A549 (cell line): ENCODE measurements around the gene CHKA. TPM values are rescaled to one million over a fixed set of nuclear protein-coding genes. Genes with fewer than 3 reads are reported as not detected.

Experiments used
- ATAC-seq, 2 experiments: fragments of 200-7000 bp in 1 of 2; fragments of >200 bp in 1 of 2; cut with Nextera tagmentation in 1 of 2; cut with Tn5 transposase in 1 of 2; 3 replicates each; pipeline versions ENCODE4 v1.8.0 to v1.9.1; 2018 to 2020; ENCODE audit warnings: mild to moderate bottlenecking in 1 of 2, moderate library complexity in 1 of 2
- CTCF ChIA-PET: fragments of 300-600 bp; sonication (Branson Sonifier 250); formaldehyde crosslinking; extraction: SDS; loops from one replicate; lab custom pipeline; 2021; ENCODE audit warnings: antibody characterized with exemption, inconsistent platforms; lab: Yijun Ruan, JAX
- POLR2A ChIA-PET: fragments of 350-600 bp; formaldehyde crosslinking; extraction: SDS; loops from one replicate; lab custom pipeline; 2021; ENCODE audit warnings: antibody characterized with exemption, inconsistent platforms; lab: Yijun Ruan, JAX
- DNase-seq, 2 experiments: peaks; one replicate each; pipeline versions ENCODE4 v3.0.0 to v3.0.0-alpha.2; 2011 to 2016; ENCODE audit warnings: low read depth in 1 of 2, low spot score in 1 of 2
- FAIRE-seq: peaks from 2 replicates; lab custom pipeline; 2011; peaks lifted over from hg19 to GRCh38; lab: Jason Lieb, UNC
- H3K27ac ChIP-seq, 2 experiments: fragments of >200 bp; sonication (Bioruptor Twin); formaldehyde crosslinking; 3 replicates each; pipeline ENCODE4 v1.5.1; 2016 to 2017
- H3K4me1 ChIP-seq: fragments of >200 bp; sonication (Bioruptor Twin); formaldehyde crosslinking; 3 replicates; pipeline ENCODE4 v1.6.1; 2016
- H3K4me2 ChIP-seq: fragments of >200 bp; sonication (Bioruptor Twin); formaldehyde crosslinking; 3 replicates; pipeline ENCODE4 v1.6.1; 2016
- H3K4me3 ChIP-seq: fragments of >200 bp; sonication (Bioruptor Twin); formaldehyde crosslinking; 3 replicates; pipeline ENCODE4 v1.5.1; 2016
- H3K9me3 ChIP-seq: fragments of >200 bp; sonication (Bioruptor Twin); formaldehyde crosslinking; 3 replicates; pipeline ENCODE4 v1.6.1; 2016
- BCL3 ChIP-seq: fragments of >200 bp; sonication (Bioruptor Twin); formaldehyde crosslinking; IDR thresholded peaks from 3 replicates; pipeline ENCODE4 v1.6.1; 2016
- CBX2 ChIP-seq: fragments of 200-600 bp; sonication (generic); IDR thresholded peaks from 2 replicates; pipeline ENCODE4 v1.6.1; 2016; ENCODE audit warnings: low read depth, mild to moderate bottlenecking, borderline replicate concordance
- EHF ChIP-seq: fragments of 250-450 bp; sonication (Bioruptor Pico); IDR thresholded peaks from 2 replicates; pipeline ENCODE4 v1.5.0; 2020; ENCODE audit warnings: mild to moderate bottlenecking
- EHMT2 ChIP-seq: fragments of 200-600 bp; sonication (generic); IDR thresholded peaks from 2 replicates; pipeline ENCODE4 v1.6.1; 2016; ENCODE audit warnings: antibody characterized with exemption, low read depth, mild to moderate bottlenecking, moderate library complexity
- FOSB ChIP-seq: fragments of 250-450 bp; sonication (Bioruptor Pico); IDR thresholded peaks from 2 replicates; pipeline ENCODE4 v1.5.0; 2020; ENCODE audit warnings: mild to moderate bottlenecking, moderate library complexity
- JUN ChIP-seq, 2 experiments: fragments of >200 bp; sonication (Bioruptor Twin); formaldehyde crosslinking; IDR thresholded peaks; 2 replicates in 1 of 2; 3 replicates in 1 of 2; pipeline ENCODE4 v1.6.1; 2016 to 2017
- NPAS2 ChIP-seq: fragments of 250-450 bp; sonication (Bioruptor Pico); IDR thresholded peaks from 2 replicates; pipeline ENCODE4 v1.8.0; 2022; ENCODE audit warnings: mild to moderate bottlenecking, moderate library complexity, borderline replicate concordance
- PHF8 ChIP-seq: fragments of 200-600 bp; sonication (generic); IDR thresholded peaks from 2 replicates; pipeline ENCODE4 v1.6.1; 2016; ENCODE audit warnings: low read depth, mild to moderate bottlenecking, antibody characterized with exemption, moderate library complexity, borderline replicate concordance
- POLR2AphosphoS2 ChIP-seq: conservative IDR thresholded peaks from 2 replicates; pipeline ENCODE4 v1.6.1; 2012; ENCODE audit warnings: low read length, improper control_type of control experiment, inconsistent platforms
- RNF2 ChIP-seq: fragments of 200-600 bp; sonication (generic); IDR thresholded peaks from 2 replicates; pipeline ENCODE4 v1.6.1; 2016; ENCODE audit warnings: low read depth, mild to moderate bottlenecking, antibody characterized with exemption, moderate library complexity, borderline replicate concordance
- ZSCAN20 ChIP-seq: fragments of 250-450 bp; sonication (Bioruptor Pico); IDR thresholded peaks from 2 replicates; pipeline ENCODE4 v1.8.0; 2022; ENCODE audit warnings: mild to moderate bottlenecking, moderate library complexity
- WGBS: methylation state at CpG from one replicate; pipeline ENCODE4 v1.1.6; 2017; ENCODE audit errors: missing lambda C conversion rate; 5-methylcytosine and 5-hydroxymethylcytosine counted together
- polyA plus RNA-seq, 4 experiments: library from polyadenylated mRNA; depleted of rRNA in 3 of 4; stranded (reverse); fragments of >200 nt; fragmentation: RNase III in 1 of 4; extraction: RNeasy Plus Mini Kit Qiagen cat#74134 plus additional on column Dnase treatment in 1 of 4; gene quantifications; 2 replicates in 3 of 4; 3 replicates in 1 of 4; pipeline ENCODE4 v1.2.3, GENCODE V29; 2011 to 2017
- TF ChIP-seq, protein P1 (sequence below): fragments of 200-600 bp; sonication (generic); IDR thresholded peaks from 2 replicates; pipeline ENCODE4 v1.6.1; 2016; ENCODE audit warnings: antibody characterized with exemption, mild to moderate bottlenecking, moderate library complexity
- TF ChIP-seq, protein P2 (sequence below): IDR thresholded peaks from 2 replicates; pipeline ENCODE4 v1.6.1; 2012; ENCODE audit warnings: low read depth, borderline replicate concordance
- TF ChIP-seq, protein P3 (sequence below): fragments of >200 bp; sonication (Bioruptor Twin); formaldehyde crosslinking; IDR thresholded peaks from 3 replicates; pipeline ENCODE4 v1.5.1; 2016
- TF ChIP-seq, protein P4 (sequence below): fragments of 250-450 bp; sonication (Bioruptor Pico); IDR thresholded peaks from 2 replicates; pipeline ENCODE4 v1.5.0; 2020; ENCODE audit warnings: low read depth, mild to moderate bottlenecking, moderate library complexity
- TF ChIP-seq, protein P5 (sequence below): IDR thresholded peaks from 2 replicates; pipeline ENCODE4 v1.6.1; 2012
- TF ChIP-seq, protein P6 (sequence below): fragments of 250-450 bp; sonication (Bioruptor Pico); IDR thresholded peaks from 2 replicates; pipeline ENCODE4 v1.5.0; 2021; ENCODE audit warnings: mild to moderate bottlenecking, moderate library complexity, borderline replicate concordance

The CHKA gene
- polyA plus RNA-seq, 2 of the 4 experiments (the other 2 are of a cell fraction), result 14.2 to 21.7 TPM

- WGBS, result 93% methylated on average over 8 of the region's 8 CpGs
- ChIA-PET POLR2A (no interaction called here), CTCF (interaction anchor here (0.7 to 1.4 kb wide), 2 partner anchors 11 to 24 kb away, joined by 3 read pairs; no protein-coding TSS in a partner anchor)
- no peak overlapping the region for H3K4me3 ChIP-seq
- no peaks in the 10 kb centered on the region for H3K9me3 ChIP-seq
- DNase-seq (no peak), ATAC-seq (no peak; a peak in 1 of 6 replicates), FAIRE-seq (no peak)
- H3K27ac ChIP-seq, result no peak overlapping the region
- peak overlapping the region; percentile 40; the same call in 1 of the 3 replicates for H3K4me2 ChIP-seq
- TF ChIP-seq, protein P1, sequence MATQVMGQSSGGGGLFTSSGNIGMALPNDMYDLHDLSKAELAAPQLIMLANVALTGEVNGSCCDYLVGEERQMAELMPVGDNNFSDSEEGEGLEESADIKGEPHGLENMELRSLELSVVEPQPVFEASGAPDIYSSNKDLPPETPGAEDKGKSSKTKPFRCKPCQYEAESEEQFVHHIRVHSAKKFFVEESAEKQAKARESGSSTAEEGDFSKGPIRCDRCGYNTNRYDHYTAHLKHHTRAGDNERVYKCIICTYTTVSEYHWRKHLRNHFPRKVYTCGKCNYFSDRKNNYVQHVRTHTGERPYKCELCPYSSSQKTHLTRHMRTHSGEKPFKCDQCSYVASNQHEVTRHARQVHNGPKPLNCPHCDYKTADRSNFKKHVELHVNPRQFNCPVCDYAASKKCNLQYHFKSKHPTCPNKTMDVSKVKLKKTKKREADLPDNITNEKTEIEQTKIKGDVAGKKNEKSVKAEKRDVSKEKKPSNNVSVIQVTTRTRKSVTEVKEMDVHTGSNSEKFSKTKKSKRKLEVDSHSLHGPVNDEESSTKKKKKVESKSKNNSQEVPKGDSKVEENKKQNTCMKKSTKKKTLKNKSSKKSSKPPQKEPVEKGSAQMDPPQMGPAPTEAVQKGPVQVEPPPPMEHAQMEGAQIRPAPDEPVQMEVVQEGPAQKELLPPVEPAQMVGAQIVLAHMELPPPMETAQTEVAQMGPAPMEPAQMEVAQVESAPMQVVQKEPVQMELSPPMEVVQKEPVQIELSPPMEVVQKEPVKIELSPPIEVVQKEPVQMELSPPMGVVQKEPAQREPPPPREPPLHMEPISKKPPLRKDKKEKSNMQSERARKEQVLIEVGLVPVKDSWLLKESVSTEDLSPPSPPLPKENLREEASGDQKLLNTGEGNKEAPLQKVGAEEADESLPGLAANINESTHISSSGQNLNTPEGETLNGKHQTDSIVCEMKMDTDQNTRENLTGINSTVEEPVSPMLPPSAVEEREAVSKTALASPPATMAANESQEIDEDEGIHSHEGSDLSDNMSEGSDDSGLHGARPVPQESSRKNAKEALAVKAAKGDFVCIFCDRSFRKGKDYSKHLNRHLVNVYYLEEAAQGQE, result no peak
- TF ChIP-seq JUN (IDR thresholded peaks at IDR 0.05) (no peak), NPAS2 (CRISPR knock-in tag) (no peak), EHMT2 (no peak), RNF2 (no peak), PHF8 (no peak), POLR2AphosphoS2 (no peak), BCL3 (no peak), EHF (CRISPR knock-in tag) (no peak), CBX2 (no peak)
- TF ChIP-seq, protein P2, sequence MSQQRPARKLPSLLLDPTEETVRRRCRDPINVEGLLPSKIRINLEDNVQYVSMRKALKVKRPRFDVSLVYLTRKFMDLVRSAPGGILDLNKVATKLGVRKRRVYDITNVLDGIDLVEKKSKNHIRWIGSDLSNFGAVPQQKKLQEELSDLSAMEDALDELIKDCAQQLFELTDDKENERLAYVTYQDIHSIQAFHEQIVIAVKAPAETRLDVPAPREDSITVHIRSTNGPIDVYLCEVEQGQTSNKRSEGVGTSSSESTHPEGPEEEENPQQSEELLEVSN, result no peak
- TF ChIP-seq, protein P3, sequence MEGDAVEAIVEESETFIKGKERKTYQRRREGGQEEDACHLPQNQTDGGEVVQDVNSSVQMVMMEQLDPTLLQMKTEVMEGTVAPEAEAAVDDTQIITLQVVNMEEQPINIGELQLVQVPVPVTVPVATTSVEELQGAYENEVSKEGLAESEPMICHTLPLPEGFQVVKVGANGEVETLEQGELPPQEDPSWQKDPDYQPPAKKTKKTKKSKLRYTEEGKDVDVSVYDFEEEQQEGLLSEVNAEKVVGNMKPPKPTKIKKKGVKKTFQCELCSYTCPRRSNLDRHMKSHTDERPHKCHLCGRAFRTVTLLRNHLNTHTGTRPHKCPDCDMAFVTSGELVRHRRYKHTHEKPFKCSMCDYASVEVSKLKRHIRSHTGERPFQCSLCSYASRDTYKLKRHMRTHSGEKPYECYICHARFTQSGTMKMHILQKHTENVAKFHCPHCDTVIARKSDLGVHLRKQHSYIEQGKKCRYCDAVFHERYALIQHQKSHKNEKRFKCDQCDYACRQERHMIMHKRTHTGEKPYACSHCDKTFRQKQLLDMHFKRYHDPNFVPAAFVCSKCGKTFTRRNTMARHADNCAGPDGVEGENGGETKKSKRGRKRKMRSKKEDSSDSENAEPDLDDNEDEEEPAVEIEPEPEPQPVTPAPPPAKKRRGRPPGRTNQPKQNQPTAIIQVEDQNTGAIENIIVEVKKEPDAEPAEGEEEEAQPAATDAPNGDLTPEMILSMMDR, result no peak
- TF ChIP-seq, protein P4, sequence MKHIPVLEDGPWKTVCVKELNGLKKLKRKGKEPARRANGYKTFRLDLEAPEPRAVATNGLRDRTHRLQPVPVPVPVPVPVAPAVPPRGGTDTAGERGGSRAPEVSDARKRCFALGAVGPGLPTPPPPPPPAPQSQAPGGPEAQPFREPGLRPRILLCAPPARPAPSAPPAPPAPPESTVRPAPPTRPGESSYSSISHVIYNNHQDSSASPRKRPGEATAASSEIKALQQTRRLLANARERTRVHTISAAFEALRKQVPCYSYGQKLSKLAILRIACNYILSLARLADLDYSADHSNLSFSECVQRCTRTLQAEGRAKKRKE (CRISPR knock-in tag), result no peak
- TF ChIP-seq, protein P5, sequence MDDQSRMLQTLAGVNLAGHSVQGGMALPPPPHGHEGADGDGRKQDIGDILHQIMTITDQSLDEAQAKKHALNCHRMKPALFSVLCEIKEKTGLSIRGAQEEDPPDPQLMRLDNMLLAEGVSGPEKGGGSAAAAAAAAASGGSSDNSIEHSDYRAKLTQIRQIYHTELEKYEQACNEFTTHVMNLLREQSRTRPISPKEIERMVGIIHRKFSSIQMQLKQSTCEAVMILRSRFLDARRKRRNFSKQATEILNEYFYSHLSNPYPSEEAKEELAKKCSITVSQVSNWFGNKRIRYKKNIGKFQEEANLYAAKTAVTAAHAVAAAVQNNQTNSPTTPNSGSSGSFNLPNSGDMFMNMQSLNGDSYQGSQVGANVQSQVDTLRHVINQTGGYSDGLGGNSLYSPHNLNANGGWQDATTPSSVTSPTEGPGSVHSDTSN, result no peak
- peaks cover 26% of the 10 kb centered on the region for H3K4me1 ChIP-seq
These were observed 31.5 kb downstream of the CHKA start for GRCh38 chr11:68089679-68090078.

DNA sequence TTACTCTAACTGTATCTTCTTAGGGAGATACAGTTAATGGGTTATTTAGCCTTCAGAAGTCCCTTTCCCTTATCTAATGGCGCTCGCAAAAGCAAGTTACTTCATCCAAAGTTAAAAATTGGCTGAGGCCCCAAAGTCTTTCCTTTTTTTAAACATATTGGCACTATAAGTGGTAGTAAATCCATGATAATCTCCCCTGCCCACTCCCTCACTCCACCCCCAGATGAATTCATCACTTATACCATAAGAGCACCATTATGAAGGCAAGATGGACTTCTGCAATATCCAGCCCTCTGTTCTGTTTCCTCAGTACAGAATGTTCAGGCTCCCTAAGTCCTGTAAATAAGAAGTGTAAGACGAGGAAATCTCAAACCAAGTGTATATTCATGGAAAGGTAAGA is 37.7 kb downstream of the CHKA start:
- ATAC-seq, result no peak
- no peak for FAIRE-seq

More for the DNA sequence above, 37.7 kb downstream of the CHKA start:
- no peak for DNase-seq
- no peak for TF ChIP-seq FOSB (CRISPR knock-in tag)
- no peak for TF ChIP-seq POLR2AphosphoS2
- no peak for TF ChIP-seq ZSCAN20 (CRISPR knock-in tag)
- TF ChIP-seq, protein P6, sequence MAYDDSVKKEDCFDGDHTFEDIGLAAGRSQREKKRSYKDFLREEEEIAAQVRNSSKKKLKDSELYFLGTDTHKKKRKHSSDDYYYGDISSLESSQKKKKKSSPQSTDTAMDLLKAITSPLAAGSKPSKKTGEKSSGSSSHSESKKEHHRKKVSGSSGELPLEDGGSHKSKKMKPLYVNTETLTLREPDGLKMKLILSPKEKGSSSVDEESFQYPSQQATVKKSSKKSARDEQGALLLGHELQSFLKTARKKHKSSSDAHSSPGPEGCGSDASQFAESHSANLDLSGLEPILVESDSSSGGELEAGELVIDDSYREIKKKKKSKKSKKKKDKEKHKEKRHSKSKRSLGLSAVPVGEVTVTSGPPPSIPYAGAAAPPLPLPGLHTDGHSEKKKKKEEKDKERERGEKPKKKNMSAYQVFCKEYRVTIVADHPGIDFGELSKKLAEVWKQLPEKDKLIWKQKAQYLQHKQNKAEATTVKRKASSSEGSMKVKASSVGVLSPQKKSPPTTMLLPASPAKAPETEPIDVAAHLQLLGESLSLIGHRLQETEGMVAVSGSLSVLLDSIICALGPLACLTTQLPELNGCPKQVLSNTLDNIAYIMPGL (CRISPR knock-in tag), result no peak
- Histone ChIP-seq H3K9me3 (no peaks in the 10 kb centered on the region), H3K27ac (no peak overlapping the region; a peak in 1 of 6 replicates), H3K4me3 (no peak overlapping the region), H3K4me1 (no peaks in the 10 kb centered on the region; the same call in 2 of the 3 replicates), H3K4me2 (no peak overlapping the region)
- 95% methylated on average over 3 of the region's 3 CpGs for WGBS
- ChIA-PET POLR2A (no interaction called here), CTCF (interaction anchor here (1.3 kb wide), 1 partner anchor 15 kb away, joined by 4 read pairs; no protein-coding TSS in a partner anchor)
